HG02588 (cell line): ENCODE data around the gene IKBKE.

Source experiments
- ATAC-seq: cut with Tn5 transposase; IDR thresholded peaks from one replicate; pipeline ENCODE4 v1.9.1; 2021; ENCODE audit warnings: mild to moderate bottlenecking, moderate library complexity; ENCODE audit not compliant: unreplicated experiment

The IKBKE gene

DNA sequence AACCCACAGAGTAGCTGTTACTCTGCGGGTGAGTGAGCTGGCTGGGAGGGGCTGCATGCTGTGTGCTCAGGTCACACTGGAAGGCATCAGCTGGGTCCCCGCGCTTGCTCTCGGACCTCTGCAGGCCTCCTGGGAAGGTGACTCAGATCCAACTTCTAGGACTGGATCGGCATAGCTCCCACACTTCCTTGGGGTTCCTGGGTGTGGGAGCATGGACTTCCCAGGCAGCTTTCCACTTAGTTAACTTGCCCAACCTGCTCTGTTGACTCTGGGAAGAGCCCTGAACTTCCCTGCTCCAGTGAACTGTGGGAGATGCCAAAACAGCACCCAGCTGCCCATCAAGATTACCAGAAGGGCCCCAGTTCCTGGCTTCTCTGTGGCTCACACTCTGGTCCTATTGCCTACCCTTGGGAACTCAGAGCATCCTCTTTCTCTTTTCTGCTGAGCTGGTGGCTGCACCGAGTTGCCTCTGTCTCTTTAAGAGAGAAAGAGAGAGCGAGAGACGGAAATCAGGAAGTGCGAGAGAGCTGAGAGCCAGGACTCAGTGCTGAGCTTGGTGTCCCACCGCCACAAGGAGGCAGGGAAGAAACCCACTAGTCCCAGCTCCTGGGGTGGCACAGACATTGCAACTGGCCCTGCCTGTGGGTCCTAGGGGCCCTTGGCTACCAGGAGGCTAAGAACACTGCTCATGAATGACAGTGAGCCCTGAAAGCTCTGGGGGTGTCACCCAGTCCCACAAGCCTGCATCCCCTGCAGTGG lies at the start of gene IKBKE:
TSS of gene IKBKE (plus strand) at position 544 of the 759 bp plus-strand sequence. CDS start 2,752 bp downstream, outside the sequence.
- ATAC-seq, result peak; percentile 66

- no peak for ATAC-seq
These were observed 48.5 kb upstream of the IKBKE start for GRCh38 chr1:206421616-206422340.

- no peak for ATAC-seq
These were observed 47.8 kb upstream of the IKBKE start for GRCh38 chr1:206422525-206422924.

- ATAC-seq, result no peak
These were observed 43.0 kb upstream of the IKBKE start for GRCh38 chr1:206427291-206427690.

GRCh38 chr1:206429421-206429820 lies 40.9 kb upstream of the IKBKE start:
- no peak for ATAC-seq

GRCh38 chr1:206430031-206430983 lies 40.0 kb upstream of the IKBKE start:
- peak; percentile 98 for ATAC-seq

DNA sequence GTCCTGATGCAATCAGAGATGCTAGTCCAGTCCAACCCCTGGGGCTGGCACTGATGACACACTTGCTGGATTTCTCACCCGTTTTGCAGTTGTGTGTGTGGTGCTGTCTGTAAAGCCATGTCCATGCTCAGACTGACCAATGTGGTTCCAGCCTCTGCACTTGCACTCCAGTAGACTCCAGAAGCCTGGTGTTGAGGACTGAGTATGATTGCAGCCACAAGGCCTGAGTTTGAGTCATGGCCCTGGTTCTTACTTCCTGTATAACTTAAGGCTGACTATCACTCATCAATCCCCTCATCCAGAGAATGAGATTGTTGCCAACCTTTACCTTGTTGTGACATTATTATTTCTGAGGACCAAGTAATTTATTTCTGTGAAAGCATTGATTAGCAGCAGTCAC lies 34.8 kb upstream of the IKBKE start:
- ATAC-seq, result no peak

GRCh38 chr1:206438554-206438953 lies 31.7 kb upstream of the IKBKE start:
- ATAC-seq, result no peak

DNA sequence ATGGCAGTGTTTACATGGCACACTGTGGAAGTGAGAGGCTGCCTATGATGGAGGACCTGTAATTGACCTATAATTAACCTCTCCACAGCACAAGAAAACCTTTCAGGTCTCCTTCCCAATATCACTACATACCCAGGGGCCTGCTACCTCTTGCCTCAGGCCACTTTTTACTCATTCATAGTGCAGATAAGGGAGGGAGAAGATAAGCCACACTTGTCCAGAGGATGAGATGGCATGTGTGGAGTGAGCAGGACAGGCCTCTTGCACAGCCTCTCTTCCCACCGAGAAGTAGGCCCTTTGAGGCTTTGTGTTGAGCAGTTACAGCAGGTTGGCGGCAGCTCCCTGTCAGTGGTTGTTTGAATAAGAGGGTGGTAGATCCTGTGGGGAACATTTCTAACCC lies 31.1 kb upstream of the IKBKE start:
- ATAC-seq, result no peak

- ATAC-seq, result no peak
These were observed 28.8 kb upstream of the IKBKE start for GRCh38 chr1:206441336-206441967.

DNA sequence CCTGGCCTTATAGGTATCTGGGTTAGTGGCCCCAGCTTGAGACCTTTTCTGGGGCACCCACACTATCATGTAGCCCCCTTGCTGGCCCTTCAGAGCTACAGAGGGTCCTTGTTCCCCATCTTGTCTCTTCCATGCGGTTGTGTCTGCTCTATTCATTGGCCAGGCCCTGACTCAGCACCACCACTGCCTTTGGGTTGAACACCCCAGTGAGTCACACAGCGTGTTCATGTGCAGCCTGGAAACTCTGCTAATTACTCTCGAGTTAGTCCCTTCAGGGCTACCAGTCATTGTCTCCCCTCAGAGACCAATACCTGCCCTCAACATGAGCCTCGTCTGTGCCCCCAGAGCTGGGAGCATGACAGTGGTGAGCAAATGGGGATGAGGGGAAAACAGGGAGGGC lies 28.2 kb upstream of the IKBKE start:
- no peak for ATAC-seq

DNA sequence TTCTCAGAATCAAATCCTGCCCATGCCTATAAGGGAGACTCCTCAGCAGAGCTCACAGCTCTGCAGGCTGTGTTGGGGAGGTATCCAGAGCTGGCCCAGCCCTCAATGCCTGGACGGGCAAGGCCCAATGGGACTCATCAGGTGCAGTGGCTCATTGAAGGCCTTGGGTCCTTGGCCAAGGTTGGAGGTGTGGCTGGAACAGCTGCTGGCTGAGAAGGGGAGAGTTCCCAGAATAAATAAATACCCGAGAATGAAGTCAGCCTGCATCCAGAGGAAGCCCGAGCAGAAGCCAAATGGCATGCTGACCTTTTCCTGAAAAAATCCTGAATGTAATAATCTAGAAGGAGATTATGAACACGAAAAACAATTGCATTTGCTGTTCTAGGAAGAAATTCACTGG lies 25.2 kb upstream of the IKBKE start:
- ATAC-seq, result no peak

DNA sequence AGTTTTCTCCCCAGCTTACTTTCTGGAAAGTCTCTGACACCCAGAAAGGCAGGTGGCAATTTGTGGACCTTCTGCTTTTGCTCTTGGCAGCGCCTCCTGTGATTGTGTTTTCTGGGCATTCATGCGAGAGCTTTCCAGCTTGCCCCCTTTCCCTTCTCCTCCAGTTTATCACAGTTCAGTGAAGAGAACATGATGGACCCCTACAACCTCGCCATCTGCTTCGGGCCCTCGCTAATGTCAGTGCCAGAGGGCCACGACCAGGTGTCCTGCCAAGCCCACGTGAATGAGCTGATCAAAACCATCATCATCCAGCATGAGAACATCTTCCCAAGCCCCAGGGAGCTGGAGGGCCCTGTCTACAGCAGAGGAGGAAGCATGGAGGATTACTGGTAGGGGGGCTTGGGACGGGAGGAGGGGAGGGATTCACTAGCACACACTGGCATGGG lies 24.3 kb upstream of the IKBKE start:
- ATAC-seq, result no peak

DNA sequence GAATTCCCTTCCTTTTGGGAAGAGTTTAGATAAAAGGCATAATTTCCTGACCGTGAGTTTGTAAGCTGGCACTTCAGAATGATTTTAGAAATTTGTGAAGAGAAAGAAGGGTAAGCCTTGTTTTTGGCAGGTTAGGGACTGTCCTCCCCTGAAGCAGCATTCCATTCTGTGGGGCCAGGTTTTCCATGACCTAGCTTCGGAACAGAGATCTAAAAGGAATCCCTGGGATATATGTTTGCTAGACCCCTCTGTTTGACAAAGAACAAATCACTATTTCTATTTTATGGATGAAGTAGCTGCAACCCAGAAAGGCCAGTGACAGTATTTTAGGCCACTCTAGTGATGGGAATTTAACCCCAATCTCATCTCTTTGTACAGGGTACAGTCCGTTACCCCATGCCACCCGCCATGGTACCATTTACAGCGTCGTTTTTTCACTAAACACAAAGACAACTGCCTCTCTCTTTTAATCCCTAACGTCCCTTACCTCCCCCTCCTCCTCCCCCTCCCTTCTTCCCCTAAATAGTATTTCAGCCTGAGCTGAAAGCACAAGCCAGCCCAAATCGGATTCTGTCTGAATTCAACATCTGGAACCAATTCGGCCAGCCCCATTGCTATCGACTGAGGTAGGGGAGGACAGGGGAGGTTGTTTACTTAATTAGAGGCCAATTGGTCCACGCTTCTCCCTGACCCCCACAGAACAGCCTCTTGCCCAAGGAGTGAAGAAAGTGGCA lies 23.4 kb upstream of the IKBKE start:
- ATAC-seq, result no peak

- ATAC-seq, result no peak
These were observed 22.9 kb upstream of the IKBKE start for GRCh38 chr1:206447422-206447765.

DNA sequence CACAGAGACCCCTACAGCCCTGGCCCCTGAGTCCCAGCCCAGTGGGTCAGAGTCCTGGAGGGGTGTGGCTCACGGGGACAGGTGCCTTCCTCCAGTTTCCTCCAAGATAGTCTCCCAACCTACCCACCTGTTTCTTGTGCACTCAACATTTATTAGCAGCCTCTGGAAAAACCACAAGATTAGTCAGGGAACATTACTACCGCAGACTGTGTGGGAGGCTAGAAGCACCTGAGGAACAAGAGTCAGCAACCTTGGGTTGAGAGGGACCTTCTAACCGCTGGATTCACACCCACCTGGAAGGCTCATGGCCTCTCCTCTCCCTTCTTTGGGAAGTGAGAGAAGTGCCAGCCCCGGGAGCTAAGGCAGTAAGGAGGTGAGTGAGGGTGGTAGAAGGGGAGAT lies 22.5 kb upstream of the IKBKE start:
- ATAC-seq, result no peak

DNA sequence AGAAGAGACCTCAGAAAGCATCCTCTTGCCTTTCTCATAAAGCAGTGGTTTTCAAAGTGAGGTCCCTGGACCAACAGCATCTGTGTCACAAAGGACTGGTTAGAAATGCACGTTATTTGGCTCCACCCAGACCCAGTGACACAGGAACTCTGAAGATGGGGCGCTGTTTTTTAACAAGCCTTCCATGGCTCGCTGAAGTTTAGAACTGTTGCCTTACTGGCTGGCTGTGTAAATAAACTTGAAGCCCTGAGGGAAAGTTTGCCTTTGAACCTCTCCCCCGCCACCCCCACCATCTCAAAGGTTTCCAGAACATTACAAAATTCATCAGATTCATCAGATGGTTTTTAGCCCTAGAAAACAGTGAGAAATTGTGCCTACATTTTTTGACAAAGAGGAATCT lies 21.8 kb upstream of the IKBKE start:
- no peak for ATAC-seq

GRCh38 chr1:206449565-206449964 lies 20.7 kb upstream of the IKBKE start:
- ATAC-seq, result no peak

- no peak for ATAC-seq
These were observed 20.0 kb upstream of the IKBKE start for GRCh38 chr1:206450281-206450680.

- no peak for ATAC-seq
These were observed 19.1 kb upstream of the IKBKE start for GRCh38 chr1:206451134-206451686.
